H9 (cell line): ENCODE measurements around the gene OR8B4. TPM values are rescaled to one million over a fixed set of nuclear protein-coding genes. Genes with fewer than 3 reads are reported as not detected.

ENCODE experiments used
- DNase-seq: peaks from one replicate; pipeline ENCODE4 v3.0.0-alpha.2; 2017
- H2AFZ ChIP-seq: one replicate; pipeline ENCODE4 v1.6.1; 2013; ENCODE audit warnings: mild to moderate bottlenecking, low read length, control low read depth, moderate library complexity
- H2AK5ac ChIP-seq: 2 replicates; pipeline ENCODE4 v1.6.1; 2013; ENCODE audit warnings: low read length, control low read depth, mixed read lengths; ENCODE audit not compliant: insufficient read length
- H2BK120ac ChIP-seq: one replicate; pipeline ENCODE4 v1.6.1; 2013; ENCODE audit warnings: low read depth, mild to moderate bottlenecking, low read length, control low read depth, inconsistent platforms; ENCODE audit not compliant: poor library complexity, severe bottlenecking
- H2BK12ac ChIP-seq: 2 replicates; pipeline ENCODE4 v1.6.1; 2013; ENCODE audit warnings: low read length, control low read depth, mixed read lengths, low read depth; ENCODE audit not compliant: insufficient read length
- H2BK15ac ChIP-seq: 2 replicates; pipeline ENCODE4 v1.6.1; 2013; ENCODE audit warnings: low read depth, low read length, control low read depth
- H2BK20ac ChIP-seq: one replicate; pipeline ENCODE4 v1.6.1; 2013; ENCODE audit warnings: low read depth, mild to moderate bottlenecking, low read length, control low read depth, inconsistent platforms; ENCODE audit not compliant: poor library complexity, severe bottlenecking
- H2BK5ac ChIP-seq: 2 replicates; pipeline ENCODE4 v1.6.1; 2013; ENCODE audit warnings: low read length, control low read depth, mixed read lengths; ENCODE audit not compliant: insufficient read length
- H3K14ac ChIP-seq: 2 replicates; pipeline ENCODE4 v1.6.1; 2013; ENCODE audit warnings: low read length, control low read depth; ENCODE audit not compliant: insufficient read depth
- H3K18ac ChIP-seq: 2 replicates; pipeline ENCODE4 v1.6.1; 2013; ENCODE audit warnings: low read depth, mild to moderate bottlenecking, mixed read lengths, low read length, control low read depth; ENCODE audit not compliant: insufficient read length
- H3K23ac ChIP-seq: 2 replicates; pipeline ENCODE4 v1.6.1; 2013; ENCODE audit warnings: low read length, control low read depth, mixed read lengths, low read depth; ENCODE audit not compliant: insufficient read length
- H3K23me2 ChIP-seq: 2 replicates; pipeline ENCODE4 v1.6.1; 2013; ENCODE audit warnings: low read depth, mild to moderate bottlenecking, mixed read lengths, low read length, control low read depth; ENCODE audit not compliant: insufficient read length, poor library complexity, severe bottlenecking
- H3K27ac ChIP-seq: 2 replicates; pipeline ENCODE4 v1.5.1; 2013; ENCODE audit warnings: low read length, control low read depth, mixed read lengths, low read depth; ENCODE audit not compliant: insufficient read length
- H3K27me3 ChIP-seq: 2 replicates; pipeline ENCODE4 v1.6.1; 2013; ENCODE audit warnings: low read length, control low read depth, inconsistent platforms; ENCODE audit not compliant: insufficient read depth
- H3K4ac ChIP-seq: 2 replicates; pipeline ENCODE4 v1.6.1; 2013; ENCODE audit warnings: low read depth, mild to moderate bottlenecking, control low read depth, inconsistent platforms, low read length, moderate library complexity
- H3K4me1 ChIP-seq: 2 replicates; pipeline ENCODE4 v1.6.1; 2013; ENCODE audit warnings: low read length, control low read depth, inconsistent platforms; ENCODE audit not compliant: insufficient read depth
- H3K4me2 ChIP-seq: 2 replicates; pipeline ENCODE4 v1.6.1; 2013; ENCODE audit warnings: low read length, control low read depth, mixed read lengths; ENCODE audit not compliant: insufficient read length, insufficient read depth
- H3K56ac ChIP-seq: 2 replicates; pipeline ENCODE4 v1.6.1; 2013; ENCODE audit warnings: low read depth, mild to moderate bottlenecking, mixed read lengths, low read length, control low read depth; ENCODE audit not compliant: insufficient read length
- H3K79me1 ChIP-seq: 2 replicates; pipeline ENCODE4 v1.6.1; 2013; ENCODE audit warnings: low read depth, mild to moderate bottlenecking, moderate library complexity, low read length, control low read depth, inconsistent platforms; ENCODE audit not compliant: insufficient read depth, poor library complexity, severe bottlenecking
- H3K79me2 ChIP-seq: 2 replicates; pipeline ENCODE4 v1.6.1; 2013; ENCODE audit warnings: low read length, control low read depth, inconsistent platforms; ENCODE audit not compliant: insufficient read depth
- H3K9ac ChIP-seq: 2 replicates; pipeline ENCODE4 v1.6.1; 2013; ENCODE audit warnings: low read length, control low read depth, mixed read lengths; ENCODE audit not compliant: insufficient read length; ENCODE audit errors: extremely low read depth
- H3K9me3 ChIP-seq: one replicate; pipeline ENCODE4 v1.6.1; 2013; ENCODE audit warnings: low read depth, low read length, inconsistent platforms; ENCODE audit not compliant: control insufficient read depth
- H3T11ph ChIP-seq: one replicate; pipeline ENCODE4 v1.6.1; 2013; ENCODE audit warnings: mild to moderate bottlenecking, low read length, control low read depth, inconsistent platforms
- H4K20me1 ChIP-seq: one replicate; pipeline ENCODE4 v1.6.1; 2013; ENCODE audit not compliant: control insufficient read depth, insufficient read length, insufficient read depth
- H4K5ac ChIP-seq: 2 replicates; pipeline ENCODE4 v1.6.1; 2013; ENCODE audit warnings: low read depth, mild to moderate bottlenecking, mixed read lengths, low read length, control low read depth; ENCODE audit not compliant: insufficient read length
- H4K8ac ChIP-seq: replicated peaks from 2 replicates; pipeline ENCODE4 v1.6.1; 2013; ENCODE audit warnings: low read length, control low read depth, mixed read lengths, low read depth; ENCODE audit not compliant: insufficient read length
- H4K91ac ChIP-seq: 2 replicates; pipeline ENCODE4 v1.6.1; 2013; ENCODE audit warnings: low read depth, mild to moderate bottlenecking, moderate library complexity, mixed read lengths, low read length, control low read depth; ENCODE audit not compliant: insufficient read length
- H3K27ac Mint-ChIP-seq, 3 experiments: 2 replicates in 2 of 3; 3 replicates in 1 of 3; pipeline ENCODE4 v1.8.0; 2020 to 2021; ENCODE audit warnings: mixed read lengths in 3 of 3, mild to moderate bottlenecking in 1 of 3, moderate library complexity in 1 of 3
- H3K27me3 Mint-ChIP-seq: 2 replicates; pipeline ENCODE4 v1.8.0; 2021; ENCODE audit warnings: low read depth, mild to moderate bottlenecking, moderate library complexity, mixed read lengths
- H3K36me3 Mint-ChIP-seq, 3 experiments: 2 replicates in 2 of 3; 3 replicates in 1 of 3; pipeline ENCODE4 v1.8.0; 2020 to 2021; ENCODE audit warnings: low read depth in 3 of 3, mixed read lengths in 3 of 3; ENCODE audit not compliant: insufficient read depth in 1 of 3
- H3K4me1 Mint-ChIP-seq, 2 experiments: 2 replicates each; pipeline ENCODE4 v1.8.0; 2020; ENCODE audit warnings: mixed read lengths in 2 of 2
- H3K4me3 Mint-ChIP-seq, 2 experiments: 2 replicates in 1 of 2; 3 replicates in 1 of 2; pipeline ENCODE4 v1.8.0; 2020 to 2021; ENCODE audit warnings: mild to moderate bottlenecking in 2 of 2, mixed read lengths in 2 of 2, moderate library complexity in 1 of 2
- H3K9me3 Mint-ChIP-seq, 2 experiments: 2 replicates in 1 of 2; 3 replicates in 1 of 2; pipeline ENCODE4 v1.8.0; 2020; ENCODE audit warnings: mild to moderate bottlenecking in 2 of 2, mixed read lengths in 2 of 2, moderate library complexity in 1 of 2
- CTCF ChIP-seq: fragments of 200-600 bp; sonication (generic); conservative IDR thresholded peaks from 3 replicates; pipeline ENCODE4 v1.8.0; 2021; ENCODE audit warnings: antibody characterized with exemption, mild to moderate bottlenecking
- WGBS: extraction: QIAGEN DNeasy Blood & Tissue Kit; methylation state at CpG from one replicate; pipeline ENCODE4 v1.1.7; 2013; ENCODE audit warnings: missing lambda C conversion rate, low lambda C conversion rate, mixed read lengths; ENCODE audit not compliant: insufficient read length; ENCODE audit errors: extremely low coverage; 5-methylcytosine and 5-hydroxymethylcytosine counted together
- total RNA-seq: library from RNA; stranded (reverse); gene quantifications from 2 replicates; pipeline ENCODE4 v1.2.1, GENCODE V29; 2021

The OR8B4 gene
- total RNA-seq, 1 experiment from 2014 or later, result not detected

GRCh38 chr11:124376280-124376679 lies 48.4 kb downstream of the OR8B4 start:
- H3K4ac ChIP-seq, result no peak overlapping the region
- no peak overlapping the region for H3K14ac ChIP-seq
- H3K18ac ChIP-seq, result no peak overlapping the region
- no peak overlapping the region for H4K8ac ChIP-seq
- no peak overlapping the region for H3K56ac ChIP-seq
- no peaks in the 10 kb centered on the region for H3K23me2 ChIP-seq
- no peak overlapping the region for H3K4me3 Mint-ChIP-seq
- H3K9ac ChIP-seq, result no peak overlapping the region
- WGBS, result no CpG with 5 or more reads among the region's 3 CpGs
- no peak overlapping the region for H3K27ac ChIP-seq
- no peaks in the 10 kb centered on the region for H3K79me2 ChIP-seq
- no peak overlapping the region for H2BK20ac ChIP-seq
- peaks cover 2% of the 10 kb centered on the region; the same call in 1 of the 2 replicates for H3K27me3 Mint-ChIP-seq
- H2BK15ac ChIP-seq, result no peak overlapping the region
- TF ChIP-seq CTCF, result no peak
- no peaks in the 10 kb centered on the region for H3K4me1 ChIP-seq
- no peaks in the 10 kb centered on the region for H4K20me1 ChIP-seq
- H3T11ph ChIP-seq, result no peak overlapping the region
- H3K27me3 ChIP-seq, result no peaks in the 10 kb centered on the region
- no peak overlapping the region for H3K27ac Mint-ChIP-seq
- no peak overlapping the region for H4K91ac ChIP-seq
- H2AK5ac ChIP-seq, result no peak overlapping the region
- no peak overlapping the region for H4K5ac ChIP-seq
- H2BK120ac ChIP-seq, result no peak overlapping the region
- H2AFZ ChIP-seq, result no peak overlapping the region
- H2BK12ac ChIP-seq, result no peak overlapping the region
- H3K9me3 Mint-ChIP-seq, result peaks cover 0 to 6% of the 10 kb centered on the region in 2 experiments; a peak in 2 of 5 replicates
- H3K23ac ChIP-seq, result no peak overlapping the region
- H3K36me3 Mint-ChIP-seq, result peaks cover 0 to 4% (median 0%) of the 10 kb centered on the region in 3 experiments; a peak in 2 of 7 replicates
- no peak for DNase-seq
- no peak overlapping the region for H3K4me2 ChIP-seq
- no peaks in the 10 kb centered on the region for H3K79me1 ChIP-seq
- no peaks in the 10 kb centered on the region for H3K9me3 ChIP-seq
- no peaks in the 10 kb centered on the region for H3K4me1 Mint-ChIP-seq
- no peak overlapping the region for H2BK5ac ChIP-seq

Other genes starting within 250 kb of the OR8B4 start
- not detected in 2 replicates for gene OR10D3, start 241.5 kb downstream of the OR8B4 start, total RNA-seq
- gene OR8G1, start 183.8 kb downstream of the OR8B4 start, total RNA-seq, result not detected in 2 replicates
- gene OR8G5, start 168.5 kb downstream of the OR8B4 start, total RNA-seq, result not detected in 2 replicates
- not detected in 2 replicates for gene OR8D1, start 110.9 kb downstream of the OR8B4 start, total RNA-seq
- not detected in 2 replicates for gene OR8D2, start 104.7 kb downstream of the OR8B4 start, total RNA-seq
- not detected in 2 replicates for gene OR8B2, start 40.4 kb downstream of the OR8B4 start, total RNA-seq
- gene OR8B3, start 25.8 kb downstream of the OR8B4 start, total RNA-seq, result not detected in 2 replicates
- gene OR8B8, start 20.8 kb upstream of the OR8B4 start, total RNA-seq, result not detected in 2 replicates
- not detected in 2 replicates for gene OR8B12, start 118.8 kb upstream of the OR8B4 start, total RNA-seq
- not detected in 2 replicates for gene OR8A1, start 145.1 kb upstream of the OR8B4 start, total RNA-seq
- gene PANX3, start 186.6 kb upstream of the OR8B4 start, total RNA-seq, result not detected in 2 replicates
- gene TBRG1, start 198.0 kb upstream of the OR8B4 start, total RNA-seq, result 23.9 and 25.8 TPM in 2 replicates
- 4.7 and 5.6 TPM in 2 replicates for gene SIAE, start 248.9 kb upstream of the OR8B4 start, total RNA-seq
- 6.9 and 7.2 TPM in 2 replicates for gene SPA17, start 249.0 kb upstream of the OR8B4 start, total RNA-seq